HK-2 (cell line): ENCODE measurements around the gene CACNA1D.

Source experiments
- DNase-seq: peaks from one replicate; pipeline ENCODE4 v3.0.0-alpha.2; 2018; ENCODE audit not compliant: unreplicated experiment

The CACNA1D gene

DNA sequence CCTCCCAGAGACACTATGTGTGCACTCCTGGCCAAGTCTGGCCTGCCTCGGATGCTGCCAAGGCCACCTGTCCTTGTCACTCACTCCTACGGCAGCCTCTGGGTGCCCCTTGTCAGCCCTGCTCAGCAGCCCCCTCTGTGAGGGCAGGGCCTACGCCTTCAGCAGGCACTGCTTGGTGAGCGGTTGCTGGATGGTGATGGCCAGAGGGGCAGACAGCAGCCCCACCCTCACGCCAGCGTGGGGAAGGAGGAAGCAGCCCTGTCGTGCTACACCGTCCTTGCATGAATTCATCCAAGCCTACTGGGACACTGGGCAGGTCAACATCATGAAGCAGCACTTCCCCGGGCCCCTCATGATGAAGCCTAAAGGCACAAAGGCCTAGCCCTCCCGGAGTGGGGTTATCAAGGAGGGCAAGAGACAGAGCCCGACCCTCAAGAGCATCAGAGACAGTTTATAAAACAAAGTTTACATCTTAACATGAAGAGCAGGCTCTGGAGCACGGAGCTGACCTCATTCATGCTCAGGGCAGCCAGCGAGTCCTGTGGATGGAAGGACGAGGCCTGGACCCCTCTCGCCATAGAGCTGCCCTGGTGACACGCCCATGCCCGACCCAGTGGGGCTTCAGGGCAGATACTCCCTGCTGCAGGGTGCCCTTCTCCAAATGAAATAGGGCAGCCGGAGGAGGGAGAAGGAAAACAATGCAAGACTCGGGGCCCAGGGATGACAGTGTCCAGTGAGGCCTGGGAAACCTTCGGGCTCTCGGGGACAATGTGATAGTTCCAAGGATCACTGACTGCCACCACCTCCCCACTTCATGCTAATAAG, 326.6 kb downstream of the CACNA1D start:
- DNase-seq, result no peak

DNA sequence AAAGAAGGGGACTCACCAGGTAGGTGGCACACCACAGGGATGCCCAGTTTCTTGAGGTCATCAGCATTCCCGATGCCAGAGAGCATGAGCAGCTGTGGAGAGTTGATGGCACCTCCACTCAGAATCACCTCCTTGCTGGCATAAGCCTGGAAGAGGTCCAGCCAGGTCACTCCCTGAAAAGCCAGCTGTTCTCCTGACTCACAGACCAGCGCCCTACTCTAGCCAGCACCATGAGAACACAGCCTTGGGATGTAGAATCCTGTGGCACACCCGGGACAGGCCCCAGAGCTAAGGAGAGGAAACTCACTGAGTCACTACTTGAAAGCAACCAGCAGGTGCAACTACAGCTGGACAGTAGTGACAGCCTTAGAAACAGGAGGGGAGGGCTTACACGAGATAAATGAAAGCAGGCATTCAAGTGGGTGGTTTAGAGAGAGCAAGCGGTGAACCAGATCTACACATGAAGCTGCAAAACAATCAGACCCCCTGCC, 327.3 kb downstream of the CACNA1D start:
- DNase-seq, result no peak

DNA sequence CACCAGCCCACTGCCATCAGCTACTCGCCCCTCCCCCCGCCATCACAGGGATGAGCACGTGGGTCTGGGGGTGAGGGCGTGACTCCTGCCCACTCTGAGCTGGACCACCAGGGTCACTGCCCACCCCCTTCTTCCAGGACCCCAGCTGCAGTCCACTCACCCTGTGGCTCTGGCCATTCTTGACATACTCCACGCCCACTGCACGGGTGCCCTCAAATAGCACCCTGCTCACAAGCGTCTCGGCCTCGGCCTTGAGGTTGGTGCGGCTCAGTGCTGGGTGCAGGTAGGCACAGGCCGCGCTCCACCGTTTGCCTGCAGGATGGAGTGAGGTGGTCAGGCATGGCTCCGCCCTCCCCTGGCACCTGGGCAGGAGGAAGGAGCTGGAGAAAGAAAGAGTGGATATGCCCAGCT, 327.9 kb downstream of the CACNA1D start:
- no peak for DNase-seq

DNA sequence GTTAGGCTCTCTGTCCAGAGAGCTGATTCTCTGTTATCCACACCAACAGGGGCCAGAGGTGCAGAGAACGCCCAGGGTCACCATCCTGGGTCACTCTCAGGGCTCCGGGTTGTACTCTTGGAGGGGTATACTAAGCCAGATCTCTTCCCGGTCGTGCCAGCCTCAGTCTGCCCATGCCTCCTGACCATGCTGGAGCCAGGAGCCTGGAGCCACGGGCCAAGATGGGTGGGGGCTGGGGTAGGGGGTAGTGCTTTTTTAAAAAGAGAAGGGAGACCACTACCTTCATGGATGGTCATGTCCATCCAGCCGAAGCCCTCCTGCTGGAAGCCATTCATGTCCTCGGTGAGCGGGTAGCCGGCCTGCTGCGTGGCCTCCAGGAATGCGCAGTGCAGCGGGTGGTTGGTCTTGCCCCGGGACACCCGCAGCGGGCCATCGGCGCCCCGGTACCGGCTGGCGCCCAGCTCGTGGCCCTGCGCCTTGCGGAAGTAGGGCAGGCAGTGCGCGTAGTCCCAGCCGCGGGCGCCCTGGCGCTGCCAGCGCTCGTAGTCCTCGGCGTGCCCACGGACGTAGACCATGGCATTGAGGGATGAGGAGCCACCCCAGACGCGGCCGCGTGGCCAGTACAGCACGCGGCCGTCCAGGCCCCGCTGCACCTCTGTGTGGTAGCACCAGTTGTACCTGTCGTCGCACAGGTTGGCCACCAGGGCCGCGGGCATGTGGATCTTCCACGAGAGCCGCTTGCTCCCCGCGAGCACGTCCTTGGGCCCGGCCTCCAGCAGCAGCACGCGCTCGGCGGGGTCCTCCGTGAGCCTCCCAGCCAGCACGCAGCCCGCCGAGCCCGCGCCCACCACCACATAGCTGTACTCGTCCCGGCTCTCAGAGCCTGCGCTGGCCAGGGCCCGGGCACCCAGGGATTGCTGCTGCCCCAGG, 328.9 kb downstream of the CACNA1D start:
- DNase-seq, result no peak

DNA sequence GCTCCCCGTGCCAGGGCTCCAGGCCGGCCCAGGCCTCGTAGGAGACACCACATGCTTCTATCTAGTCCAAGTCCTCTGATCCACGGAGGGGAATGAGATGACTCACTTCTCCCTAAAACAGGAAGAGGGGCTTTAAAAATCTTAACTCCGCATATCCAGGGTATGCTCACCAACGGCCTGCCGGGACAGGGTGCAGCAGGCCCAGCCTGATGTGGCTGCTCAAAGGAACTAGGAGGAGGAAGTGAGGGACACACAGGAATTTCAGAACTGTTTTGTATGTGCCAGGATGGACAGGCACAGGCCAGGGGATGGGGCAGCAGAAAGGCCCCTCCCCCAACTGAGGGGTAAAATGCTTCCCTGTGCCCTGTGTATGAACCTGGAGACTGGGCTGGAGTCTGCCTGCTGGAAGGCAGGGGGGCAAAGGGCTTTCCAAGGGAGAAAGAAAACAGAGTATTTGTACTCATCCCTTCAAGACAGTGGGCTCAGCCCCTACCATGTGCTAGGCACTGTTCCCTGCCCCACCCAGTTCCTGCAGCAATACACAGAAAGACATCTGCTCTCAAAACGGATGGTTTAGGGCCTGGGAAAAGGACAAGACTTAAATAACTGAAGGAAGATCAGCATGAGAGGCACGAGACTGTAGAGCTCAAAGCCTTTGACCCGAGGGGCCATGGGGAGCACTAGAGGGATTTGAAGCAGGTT, 329.7 kb downstream of the CACNA1D start:
- DNase-seq, result no peak

DNA sequence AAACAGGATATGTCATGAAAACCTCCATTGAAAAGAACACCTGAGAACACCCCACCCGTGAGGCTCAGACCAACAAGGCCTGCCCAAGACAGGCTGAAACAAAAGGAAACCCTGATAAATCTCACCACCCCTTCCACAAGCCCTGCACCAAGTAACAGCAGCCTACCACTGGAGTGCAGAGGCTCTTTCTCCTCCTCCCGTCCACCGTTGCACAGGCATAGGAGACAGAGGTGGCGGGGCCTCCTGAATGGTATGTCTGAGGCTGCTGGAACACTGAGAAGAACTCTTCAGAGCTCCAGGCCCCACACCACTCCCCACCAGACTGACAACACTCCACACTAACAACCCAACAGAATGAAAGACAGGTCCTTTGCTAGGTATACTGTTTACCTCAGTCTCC, 330.4 kb downstream of the CACNA1D start:
- no peak for DNase-seq

DNA sequence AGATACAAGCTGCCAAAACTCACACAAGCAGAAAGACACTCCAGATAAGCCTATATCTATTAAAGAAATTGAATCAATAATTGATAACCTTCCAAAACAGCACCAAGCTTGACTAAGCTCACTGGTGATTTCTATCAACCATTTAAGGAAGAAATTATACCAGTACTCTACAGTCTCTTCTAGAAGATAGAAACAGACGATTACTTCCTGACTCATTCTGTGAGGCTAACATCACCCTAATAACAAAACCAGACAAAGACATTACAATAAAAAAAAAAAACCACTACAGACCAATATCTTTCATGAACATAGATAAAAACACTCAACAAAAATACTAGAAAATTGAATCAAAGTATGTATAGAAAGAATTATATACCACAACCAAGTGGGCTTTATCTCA, 331.6 kb downstream of the CACNA1D start:
- no peak for DNase-seq

DNA sequence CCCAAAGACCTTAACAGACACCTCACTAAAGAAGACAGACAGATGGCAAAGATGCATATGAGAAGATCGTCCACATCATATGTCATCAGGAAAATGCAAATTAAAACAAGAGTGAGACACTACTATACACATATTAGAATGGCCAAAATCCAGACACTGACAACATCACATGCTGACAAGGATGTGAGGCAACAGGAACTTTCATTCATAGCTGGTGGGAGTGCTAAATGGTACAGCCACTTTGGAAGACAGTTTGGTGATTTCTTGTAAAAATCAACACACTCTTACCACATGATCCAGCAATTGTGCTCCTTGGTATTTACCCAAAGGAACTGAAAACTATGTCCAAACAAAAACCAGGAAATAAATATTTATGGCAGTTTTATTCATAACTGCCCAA, 334.2 kb downstream of the CACNA1D start:
- DNase-seq, result no peak

DNA sequence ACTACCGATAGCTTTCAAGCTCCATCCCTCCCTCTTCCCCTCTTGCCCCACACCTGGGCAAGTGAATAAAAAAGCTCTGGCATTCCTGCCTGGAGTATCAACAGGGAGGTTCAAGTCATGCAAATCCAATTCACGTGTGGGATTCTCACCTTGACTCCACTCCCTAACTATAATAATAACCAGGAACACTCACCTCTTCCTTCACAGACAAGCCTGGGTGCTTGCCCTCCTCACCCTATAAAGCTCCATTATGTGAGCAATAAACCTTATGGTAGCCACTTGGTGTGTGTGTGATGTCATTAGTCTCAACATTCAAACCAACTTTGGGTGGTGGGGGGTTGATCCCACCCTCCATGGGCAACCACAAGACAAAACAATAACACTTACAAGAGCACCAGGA, 335.2 kb downstream of the CACNA1D start:
- DNase-seq, result no peak

DNA sequence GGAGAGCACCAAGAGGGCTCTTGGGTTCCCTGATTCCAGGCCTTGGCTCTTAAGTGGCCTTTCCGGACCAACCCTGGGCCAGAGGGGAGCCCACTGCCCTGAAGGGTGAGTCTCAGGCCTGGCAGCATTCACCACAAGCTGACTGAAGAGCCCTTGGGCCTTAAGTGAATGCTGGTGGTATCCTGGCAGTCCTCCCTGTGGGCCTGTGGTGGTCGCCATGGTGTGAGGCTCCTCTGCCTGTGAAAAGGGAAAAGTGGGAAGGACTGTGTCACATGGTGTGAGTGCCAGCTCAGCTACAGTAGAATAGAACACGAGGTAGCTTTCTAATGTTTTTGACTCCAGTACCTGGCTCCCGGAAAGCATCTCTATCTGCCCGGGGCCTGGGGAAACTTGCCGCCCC, 336.5 kb downstream of the CACNA1D start:
- DNase-seq, result no peak

DNA sequence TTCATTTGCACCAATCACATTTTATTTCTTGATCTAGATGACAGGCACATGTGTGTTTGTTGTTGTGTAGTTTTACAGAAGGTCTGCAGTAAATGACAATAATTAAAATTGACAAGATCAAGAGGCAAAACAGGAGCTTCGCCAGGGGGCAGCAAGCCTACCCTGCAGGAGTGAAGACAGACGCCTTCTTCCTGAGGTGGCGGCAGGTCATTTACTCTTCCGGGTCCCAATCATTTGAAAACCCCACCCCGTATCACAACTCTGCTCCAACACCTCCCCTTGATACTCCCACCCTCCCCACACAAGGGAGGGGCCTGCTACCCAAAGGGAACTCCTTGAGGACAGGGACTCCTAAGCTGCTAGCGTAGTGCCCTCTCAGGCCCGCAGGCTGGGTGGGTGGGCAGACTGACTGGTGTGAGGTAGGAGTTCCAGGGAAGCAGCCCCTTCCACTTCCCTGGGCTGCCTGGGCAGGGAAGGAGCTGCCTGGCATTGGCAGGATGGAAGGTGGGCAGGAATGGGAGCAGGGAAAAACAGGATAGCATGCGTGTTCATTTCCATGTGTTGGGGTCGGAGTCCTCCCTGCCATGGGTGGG, 338.7 kb downstream of the CACNA1D start:
- no peak for DNase-seq

DNA sequence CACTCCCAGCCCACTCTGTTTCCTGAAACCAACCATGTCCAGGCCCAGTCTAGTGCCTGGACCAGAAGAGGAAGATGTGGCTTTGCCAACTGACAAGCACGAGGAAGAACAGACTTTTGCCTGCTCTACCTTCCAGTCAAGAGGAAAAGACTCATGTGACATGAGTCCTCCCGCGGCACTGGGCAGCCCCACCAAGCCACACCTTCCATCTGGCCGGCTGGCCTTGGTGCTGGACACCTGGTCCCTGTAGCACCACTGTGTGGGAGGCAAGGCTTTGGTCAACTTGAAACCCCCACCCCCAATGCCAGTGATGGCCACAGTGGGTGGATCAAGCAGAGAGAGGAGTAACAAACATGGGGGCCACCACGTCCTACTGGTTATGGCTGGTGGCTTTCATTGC, 339.3 kb downstream of the CACNA1D start:
- DNase-seq, result no peak

DNA sequence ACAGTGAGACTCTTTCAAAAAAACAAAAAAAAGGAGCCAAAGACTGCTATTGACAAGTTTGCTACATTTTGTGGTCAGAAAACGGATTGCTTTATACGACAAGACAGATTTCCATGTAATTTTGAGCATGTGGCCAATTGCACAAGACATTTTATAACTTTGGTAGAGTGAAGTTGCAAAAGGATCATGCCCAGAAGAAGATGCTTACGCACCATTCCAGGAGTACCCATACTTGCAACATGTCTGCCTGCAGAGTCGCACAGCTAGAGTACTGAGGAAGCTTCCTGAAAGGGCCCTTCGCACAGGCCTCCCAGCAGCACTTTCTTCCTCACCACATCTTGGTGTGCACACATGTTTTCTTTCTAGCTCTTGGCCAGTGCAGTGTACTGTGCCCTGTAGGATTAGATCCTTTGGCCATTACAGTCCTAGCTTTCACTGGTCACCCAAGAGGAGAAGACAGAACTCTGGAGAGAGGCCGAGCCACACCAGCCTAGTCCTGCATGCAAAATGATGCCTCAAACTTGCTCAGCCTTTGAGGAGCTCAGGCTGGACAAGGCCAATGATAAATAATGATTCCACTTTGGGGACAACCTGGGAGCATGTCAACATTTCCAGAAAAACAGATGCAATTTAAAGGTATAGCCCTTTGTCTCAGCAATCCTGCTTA, 340.2 kb downstream of the CACNA1D start:
- no peak for DNase-seq

DNA sequence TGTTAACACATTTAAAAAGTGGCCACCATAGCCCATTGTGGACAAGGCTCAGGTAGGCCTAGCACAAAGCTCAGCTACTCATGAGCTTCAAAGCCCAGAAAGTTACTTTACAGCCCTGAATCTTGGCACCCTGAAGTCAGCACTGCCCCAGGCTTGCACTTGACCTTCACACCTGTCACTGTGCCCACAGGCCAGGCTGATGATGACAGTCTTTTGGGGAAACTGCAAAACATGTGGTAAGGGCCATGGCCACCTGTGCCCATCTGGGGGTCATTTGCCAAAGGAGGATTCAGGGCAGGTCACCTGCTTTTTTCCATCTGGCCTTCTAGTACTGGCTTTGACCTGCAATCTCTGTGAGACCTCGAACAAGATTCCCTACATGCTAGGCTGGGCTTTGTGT, 340.8 kb downstream of the CACNA1D start:
- no peak for DNase-seq

DNA sequence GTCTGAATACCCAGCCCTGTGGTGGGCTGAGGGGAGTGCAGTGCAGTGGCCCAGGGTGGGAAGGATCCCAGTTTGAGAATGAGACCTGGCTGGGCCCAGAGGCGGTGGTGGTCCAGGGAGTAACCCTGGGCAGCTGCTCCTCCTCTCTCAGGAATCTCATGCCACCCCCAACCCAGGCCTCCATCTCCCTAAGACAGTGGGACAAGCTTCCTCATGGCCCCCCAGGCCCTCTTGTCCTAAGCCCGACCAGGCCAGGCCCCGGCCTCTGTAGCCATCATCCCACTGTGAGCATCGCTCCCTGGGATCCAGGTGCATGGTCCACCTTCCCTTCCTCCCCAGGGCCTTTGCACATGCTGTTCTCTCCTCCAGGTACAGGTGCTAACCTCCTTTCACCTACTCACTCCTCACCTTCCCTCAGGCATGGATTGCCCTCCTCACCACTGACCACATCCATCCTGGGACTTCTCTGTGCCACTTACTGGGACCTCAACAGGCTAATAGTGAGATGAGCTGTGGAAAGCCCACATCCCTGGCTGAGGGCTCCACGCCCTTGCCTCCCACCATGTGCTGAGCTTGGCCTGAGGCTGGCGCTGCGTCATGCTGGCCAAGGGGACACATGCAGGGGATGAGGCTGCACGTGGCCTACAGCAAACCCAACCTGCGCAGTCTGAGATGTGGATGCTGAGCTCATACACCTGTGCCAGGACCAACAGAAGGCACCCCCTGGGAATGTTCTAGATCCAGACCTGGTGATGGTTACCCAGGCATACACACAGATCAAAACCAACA, 341.9 kb downstream of the CACNA1D start:
- no peak for DNase-seq

DNA sequence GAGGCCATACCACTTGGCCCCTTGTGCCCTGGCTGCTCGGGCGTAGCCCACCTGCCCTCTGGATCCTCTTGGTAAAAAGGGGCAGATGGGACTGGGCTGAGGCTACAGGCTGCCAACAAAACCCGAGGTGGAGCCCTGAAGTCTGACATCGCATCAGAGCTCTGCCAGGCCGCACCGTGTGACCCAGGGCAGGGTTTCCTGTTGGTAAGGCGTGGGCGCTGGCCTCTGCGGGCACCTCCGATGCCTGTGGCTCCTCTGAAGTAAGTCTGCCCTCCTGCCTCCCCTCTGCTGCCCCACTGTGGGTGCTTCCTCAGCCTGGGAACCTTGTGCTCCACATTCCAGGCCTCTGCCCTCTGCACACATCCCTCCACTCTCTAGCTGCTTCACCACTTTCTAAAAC, 342.9 kb downstream of the CACNA1D start:
- DNase-seq, result no peak

DNA sequence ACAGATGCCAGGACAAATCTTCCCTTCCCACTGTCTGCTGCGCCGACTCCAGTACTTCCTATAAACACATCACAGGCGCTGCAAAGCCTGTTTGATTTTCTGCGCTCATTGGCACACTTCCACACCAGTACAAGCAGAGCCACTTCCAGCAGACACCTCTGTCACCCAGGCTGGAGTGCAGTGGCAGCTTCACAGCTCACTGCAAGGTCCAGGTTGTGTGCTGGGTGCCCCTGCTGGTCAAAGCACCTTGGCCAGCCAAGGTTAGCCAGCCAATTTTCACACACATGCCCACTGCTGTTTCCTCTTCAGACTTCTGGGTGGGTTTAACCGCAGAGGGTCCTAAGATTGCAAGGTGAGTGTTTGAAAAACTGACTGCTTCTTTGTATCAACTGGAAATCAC, 346.9 kb downstream of the CACNA1D start:
- no peak for DNase-seq

DNA sequence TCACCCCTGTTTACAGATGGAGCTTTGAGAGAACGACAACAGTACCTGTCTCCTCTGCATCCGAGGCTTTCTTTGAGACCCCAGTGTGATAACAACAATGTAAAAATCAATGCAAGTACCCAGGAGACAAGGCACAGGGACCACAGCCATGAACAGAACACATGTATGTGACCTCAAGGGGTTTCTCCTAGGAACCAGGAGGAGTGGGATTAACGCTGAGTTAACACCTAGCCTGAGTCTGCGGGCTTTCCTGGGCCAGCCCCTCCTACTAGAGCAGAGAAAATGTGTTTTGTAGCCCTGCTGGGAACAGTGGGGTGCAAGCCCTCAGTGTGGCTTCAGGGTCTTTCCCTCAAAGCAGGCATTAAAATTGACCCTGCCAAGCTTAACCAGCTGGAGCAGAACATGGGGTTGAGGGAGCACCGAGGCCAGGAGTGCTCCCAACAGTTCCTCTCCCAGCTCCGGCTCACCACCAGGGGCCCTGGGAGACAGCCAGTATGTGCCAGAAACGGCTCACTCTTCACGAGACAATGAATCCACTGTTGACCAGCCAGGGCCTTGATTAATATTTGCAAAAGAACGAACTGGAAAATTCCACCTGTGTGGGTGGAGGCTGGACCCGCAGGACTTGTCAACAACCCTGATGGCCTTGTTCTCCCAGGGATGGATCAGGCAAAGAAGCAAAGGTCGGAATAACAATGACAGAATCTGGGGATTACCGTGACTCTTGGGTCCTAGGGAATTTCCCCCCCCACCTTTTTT, 348.2 kb downstream of the CACNA1D start:
- no peak for DNase-seq
